ENCODE measurements around the gene MRGPRG.

MRGPRG gene

DNA sequence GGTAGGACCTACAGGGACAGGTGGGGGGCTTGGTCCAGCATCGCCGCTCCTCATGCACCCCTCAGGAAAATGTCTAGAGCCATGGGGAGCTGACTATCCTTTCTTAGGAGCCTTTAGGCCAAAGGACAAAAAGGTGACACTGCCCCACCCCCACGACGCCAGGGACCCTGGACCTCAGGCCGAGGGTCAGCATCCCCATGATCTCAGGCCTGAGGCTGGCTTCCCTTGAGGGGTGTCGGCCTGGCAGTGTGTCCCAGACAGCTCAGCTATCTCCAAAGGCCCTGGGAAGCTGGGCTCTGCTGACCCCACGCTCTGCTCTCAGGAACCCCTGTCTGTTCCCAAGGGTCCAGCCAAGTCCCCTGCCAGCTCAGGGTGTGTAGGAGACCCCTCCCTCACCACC is 16.3 kb downstream of the MRGPRG start:
- DNase-seq (ENCODE audit: insufficient read length) = no peak
- no peak for FAIRE-seq
- TF ChIP-seq POLR2A (IDR thresholded peaks at IDR 0.05; ENCODE audit: low read depth, low read length) = no peak
- no peak for TF ChIP-seq POLR2AphosphoS5 (IDR thresholded peaks at IDR 0.05; ENCODE audit: low read depth, low read length)
- TF ChIP-seq TAF1 (IDR thresholded peaks at IDR 0.05; ENCODE audit: borderline replicate concordance, low read depth, low read length) = no peak

DNA sequence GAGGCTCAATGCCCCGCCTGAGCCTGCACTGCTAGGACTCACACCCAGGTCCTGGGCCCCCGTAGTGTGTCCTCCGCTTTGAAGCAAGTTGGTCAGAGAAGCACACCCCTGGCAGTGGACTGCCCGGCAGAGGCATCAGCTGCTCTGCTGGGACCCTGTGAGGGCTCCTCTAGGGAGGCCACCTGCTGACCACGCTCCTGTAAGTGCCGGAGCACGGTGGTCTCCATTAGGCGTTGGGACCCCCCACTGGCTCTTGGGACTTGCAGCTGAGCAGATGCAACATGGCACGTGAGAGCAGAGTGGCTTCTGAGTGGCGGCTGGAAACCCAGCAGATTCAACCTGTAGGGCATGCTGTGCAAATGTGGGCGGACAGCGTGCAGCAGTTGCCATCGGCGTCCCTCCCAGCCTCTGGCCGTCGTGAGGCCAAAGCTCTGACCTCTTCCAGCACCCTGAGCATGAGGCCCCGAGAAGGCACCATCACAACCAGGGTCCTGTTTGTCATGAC is 16.9 kb downstream of the MRGPRG start:
- TF ChIP-seq POLR2A (IDR thresholded peaks at IDR 0.05; ENCODE audit: low read depth, low read length) = no peak
- no peak for TF ChIP-seq TAF1 (IDR thresholded peaks at IDR 0.05; ENCODE audit: borderline replicate concordance, low read depth, low read length)
- TF ChIP-seq POLR2AphosphoS5 (IDR thresholded peaks at IDR 0.05; ENCODE audit: low read depth, low read length) = no peak
- FAIRE-seq (no peak), DNase-seq (ENCODE audit: insufficient read length) (no peak)

DNA sequence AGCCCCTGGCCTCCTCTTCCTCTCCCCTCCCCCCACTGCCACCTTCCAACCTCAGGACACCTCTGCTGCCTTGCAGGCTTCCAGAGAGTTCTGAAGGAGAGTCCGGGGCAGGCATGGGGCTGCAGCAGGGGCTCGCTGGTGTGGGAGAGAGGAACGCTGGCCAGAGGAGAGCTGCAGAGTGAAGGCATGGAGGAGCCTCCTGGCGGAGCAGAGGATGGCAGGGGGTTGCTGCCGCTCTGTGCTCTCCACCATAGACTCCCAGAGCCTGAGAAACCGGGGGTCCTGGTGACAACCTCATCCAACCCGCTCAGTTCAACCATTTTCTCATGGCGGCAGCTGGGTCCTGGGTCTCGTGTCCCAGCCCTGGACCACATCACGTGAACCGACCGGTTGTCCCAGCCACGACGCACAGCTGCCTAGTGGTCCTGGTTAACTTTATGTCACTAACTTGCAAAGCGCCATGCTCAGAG is 17.5 kb downstream of the MRGPRG start:
- no peak for TF ChIP-seq POLR2A (IDR thresholded peaks at IDR 0.05; ENCODE audit: low read depth, low read length)
- no peak for TF ChIP-seq TAF1 (IDR thresholded peaks at IDR 0.05; ENCODE audit: borderline replicate concordance, low read depth, low read length)
- no peak for TF ChIP-seq POLR2AphosphoS5 (IDR thresholded peaks at IDR 0.05; ENCODE audit: low read depth, low read length)
- DNase-seq (ENCODE audit: insufficient read length) (no peak), FAIRE-seq (no peak)

DNA sequence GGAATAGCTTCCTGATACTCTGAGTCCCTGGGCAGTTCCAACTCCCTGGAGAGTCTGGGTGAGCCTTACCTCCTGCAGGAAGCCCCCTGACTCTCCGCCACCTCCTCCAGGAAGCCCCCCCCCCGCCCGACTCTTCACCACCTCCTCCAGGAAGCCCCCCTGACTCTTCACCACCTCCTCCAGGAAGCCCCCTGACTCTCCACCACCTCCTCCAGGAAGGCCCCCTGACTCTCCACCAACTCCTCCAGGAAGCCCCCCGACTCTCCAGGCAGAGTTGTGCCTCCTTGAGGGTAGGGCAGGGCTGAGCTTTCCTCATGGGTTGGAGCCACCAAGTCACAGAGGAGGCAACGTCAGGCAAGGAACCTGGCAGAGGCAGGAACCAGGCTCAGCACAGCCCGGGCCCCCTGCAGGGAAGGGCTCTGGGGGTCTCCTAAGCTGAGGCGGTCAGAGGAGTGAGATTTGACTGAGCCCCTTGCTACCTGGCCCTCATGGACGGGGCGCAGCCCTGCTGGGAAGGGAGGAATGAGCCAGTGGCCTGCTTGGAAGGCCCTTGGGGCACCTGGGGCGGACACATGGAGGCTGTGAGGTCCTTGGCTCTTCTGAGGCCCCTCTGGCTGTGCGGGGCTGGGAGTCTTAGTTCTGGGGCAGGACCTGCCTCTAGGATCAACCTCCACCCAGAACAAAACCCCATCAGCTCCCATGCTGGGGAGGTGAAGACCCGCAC is 18.1 kb downstream of the MRGPRG start:
- no peak for FAIRE-seq
- DNase-seq (ENCODE audit: insufficient read length) = no peak
- TF ChIP-seq POLR2AphosphoS5 (IDR thresholded peaks at IDR 0.05; ENCODE audit: low read depth, low read length) (no peak), TAF1 (IDR thresholded peaks at IDR 0.05; ENCODE audit: borderline replicate concordance, low read depth, low read length) (no peak), POLR2A (IDR thresholded peaks at IDR 0.05; ENCODE audit: low read depth, low read length) (no peak)

DNA sequence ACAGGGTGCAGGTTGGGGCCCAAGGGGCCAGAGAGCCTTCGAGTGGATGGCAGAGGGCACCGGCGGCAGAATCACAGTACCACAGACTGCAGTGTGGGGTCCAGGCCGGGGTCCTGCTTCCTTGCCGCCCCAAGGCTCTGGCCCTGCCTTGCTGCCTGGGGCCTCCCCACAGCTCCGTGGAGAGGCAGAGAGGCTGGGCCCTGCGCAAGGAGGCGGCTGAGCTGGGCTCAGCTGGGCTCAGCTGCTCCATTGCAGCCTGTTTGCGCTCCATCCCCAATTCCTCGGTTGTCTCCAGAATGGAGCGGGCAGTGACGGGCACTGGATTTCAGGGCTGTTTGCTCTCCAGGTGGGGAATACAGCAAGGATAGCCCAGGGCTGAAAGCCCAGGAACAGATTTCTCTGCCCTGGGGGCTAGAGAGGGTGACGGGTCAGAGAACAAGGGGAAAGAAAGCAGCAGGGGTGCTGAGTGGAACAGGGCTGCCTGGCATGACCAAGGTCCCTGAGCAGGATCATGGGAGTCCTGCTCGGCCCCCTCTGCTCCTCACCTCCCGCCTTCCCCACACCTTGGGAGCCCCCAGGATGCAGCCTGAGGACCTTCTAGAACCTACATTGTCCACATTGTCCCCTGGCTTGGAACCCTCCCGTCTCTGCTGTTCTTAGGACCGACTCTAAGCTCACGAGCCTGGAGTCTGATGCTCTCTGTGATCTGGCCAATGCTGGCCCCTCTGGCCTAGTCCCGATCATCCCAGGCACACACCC is 18.9 kb downstream of the MRGPRG start:
- no peak for TF ChIP-seq POLR2AphosphoS5 (IDR thresholded peaks at IDR 0.05; ENCODE audit: low read depth, low read length)
- FAIRE-seq = no peak
- DNase-seq (ENCODE audit: insufficient read length) = no peak

DNA sequence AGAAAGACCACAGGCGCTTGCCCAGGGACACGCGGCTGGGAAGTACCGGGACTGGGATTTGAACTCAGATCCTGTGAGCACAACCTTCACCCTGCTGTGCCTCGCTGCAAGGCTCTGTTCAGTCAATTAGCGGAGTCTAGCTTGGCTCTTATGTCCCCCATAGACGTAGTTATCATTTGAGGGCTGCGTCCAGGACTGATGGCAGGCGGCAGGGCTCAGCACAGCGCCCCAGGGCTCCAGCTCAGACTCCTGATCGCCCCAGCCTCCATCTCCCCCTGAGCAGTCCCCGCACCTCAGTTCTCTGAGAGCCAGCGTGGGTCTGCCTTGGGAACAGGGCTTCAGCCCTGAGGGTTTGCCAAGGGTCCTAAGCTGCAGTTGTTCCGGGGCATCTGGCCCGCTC is 19.8 kb downstream of the MRGPRG start:
- FAIRE-seq (no peak), DNase-seq (ENCODE audit: insufficient read length) (no peak)
- no peak for TF ChIP-seq TAF1 (IDR thresholded peaks at IDR 0.05; ENCODE audit: borderline replicate concordance, low read depth, low read length)
- TF ChIP-seq POLR2AphosphoS5 (IDR thresholded peaks at IDR 0.05; ENCODE audit: low read depth, low read length) = no peak
- no peak for TF ChIP-seq POLR2A (IDR thresholded peaks at IDR 0.05; ENCODE audit: low read depth, low read length)

DNA sequence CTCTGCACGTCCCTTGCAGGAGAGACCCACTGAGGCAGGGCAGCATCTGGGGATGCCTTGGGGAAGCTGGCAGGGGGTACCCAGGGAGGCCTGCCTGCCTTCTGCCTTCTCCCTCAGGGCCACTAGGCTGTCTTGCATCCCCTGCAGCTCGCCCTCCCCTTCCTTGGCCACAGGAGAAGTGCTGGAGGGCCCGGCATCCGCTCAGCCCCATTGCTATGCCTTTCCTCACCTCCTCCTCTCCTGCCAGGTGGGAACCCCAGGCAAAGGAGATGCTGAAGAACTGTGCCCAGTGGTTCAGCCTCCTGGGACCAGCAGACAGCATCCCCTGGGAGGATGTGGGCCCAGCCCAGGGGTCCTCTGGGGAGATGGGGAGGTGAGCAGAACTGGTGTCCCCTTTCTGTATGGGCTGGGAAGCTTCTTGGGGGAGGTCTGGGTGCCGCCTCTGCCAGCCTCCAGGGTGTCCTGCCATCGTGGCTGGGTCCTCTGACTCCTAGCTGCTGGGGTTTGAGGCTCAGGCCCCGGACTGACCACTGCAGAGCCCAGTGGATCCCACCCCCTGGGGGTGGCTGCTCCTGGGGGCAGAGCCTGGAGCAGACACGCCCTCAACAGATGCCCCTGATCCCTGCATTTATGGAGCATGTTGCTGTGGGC is 20.6 kb downstream of the MRGPRG start:
- no peak for TF ChIP-seq POLR2A (IDR thresholded peaks at IDR 0.05; ENCODE audit: low read depth, low read length)
- DNase-seq (ENCODE audit: insufficient read length) (no peak), FAIRE-seq (no peak)

DNA sequence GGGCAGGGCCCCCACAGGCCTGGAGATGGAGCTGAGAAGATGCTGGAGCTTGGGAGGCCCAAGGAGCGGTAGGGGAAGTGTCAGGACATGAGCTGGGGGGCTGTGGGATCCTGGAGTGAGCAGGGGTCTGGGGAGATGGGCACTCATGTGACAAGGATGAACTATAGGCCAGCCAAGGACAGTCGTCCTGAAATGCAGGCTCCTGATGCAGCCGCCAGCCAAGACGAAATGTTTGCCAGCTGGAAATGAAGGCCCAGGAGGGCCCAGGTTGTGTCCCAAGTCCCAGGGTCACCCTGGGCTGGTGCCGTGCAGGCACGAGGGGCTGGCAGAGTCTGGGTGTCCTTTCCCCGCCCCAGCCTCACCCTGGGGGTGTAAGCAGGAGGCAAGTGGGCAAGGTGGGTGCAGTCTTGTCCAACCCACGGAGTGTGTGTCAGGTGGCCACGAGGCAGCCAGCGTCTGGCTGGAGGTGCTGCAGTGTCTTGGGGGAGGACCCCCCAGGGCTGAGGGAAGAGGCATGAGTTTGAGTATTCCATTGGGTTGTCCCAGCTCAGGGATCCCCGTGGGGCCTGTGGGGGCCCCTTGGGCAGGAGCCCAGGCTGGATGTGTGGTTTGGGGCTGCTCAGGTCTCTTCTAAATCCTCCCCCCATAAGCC is 21.4 kb downstream of the MRGPRG start:
- TF ChIP-seq POLR2AphosphoS5 (IDR thresholded peaks at IDR 0.05; ENCODE audit: low read depth, low read length) (no peak), POLR2A (IDR thresholded peaks at IDR 0.05; ENCODE audit: low read depth, low read length) (no peak), TAF1 (IDR thresholded peaks at IDR 0.05; ENCODE audit: borderline replicate concordance, low read depth, low read length) (no peak)
- FAIRE-seq (no peak), DNase-seq (ENCODE audit: insufficient read length) (no peak)

DNA sequence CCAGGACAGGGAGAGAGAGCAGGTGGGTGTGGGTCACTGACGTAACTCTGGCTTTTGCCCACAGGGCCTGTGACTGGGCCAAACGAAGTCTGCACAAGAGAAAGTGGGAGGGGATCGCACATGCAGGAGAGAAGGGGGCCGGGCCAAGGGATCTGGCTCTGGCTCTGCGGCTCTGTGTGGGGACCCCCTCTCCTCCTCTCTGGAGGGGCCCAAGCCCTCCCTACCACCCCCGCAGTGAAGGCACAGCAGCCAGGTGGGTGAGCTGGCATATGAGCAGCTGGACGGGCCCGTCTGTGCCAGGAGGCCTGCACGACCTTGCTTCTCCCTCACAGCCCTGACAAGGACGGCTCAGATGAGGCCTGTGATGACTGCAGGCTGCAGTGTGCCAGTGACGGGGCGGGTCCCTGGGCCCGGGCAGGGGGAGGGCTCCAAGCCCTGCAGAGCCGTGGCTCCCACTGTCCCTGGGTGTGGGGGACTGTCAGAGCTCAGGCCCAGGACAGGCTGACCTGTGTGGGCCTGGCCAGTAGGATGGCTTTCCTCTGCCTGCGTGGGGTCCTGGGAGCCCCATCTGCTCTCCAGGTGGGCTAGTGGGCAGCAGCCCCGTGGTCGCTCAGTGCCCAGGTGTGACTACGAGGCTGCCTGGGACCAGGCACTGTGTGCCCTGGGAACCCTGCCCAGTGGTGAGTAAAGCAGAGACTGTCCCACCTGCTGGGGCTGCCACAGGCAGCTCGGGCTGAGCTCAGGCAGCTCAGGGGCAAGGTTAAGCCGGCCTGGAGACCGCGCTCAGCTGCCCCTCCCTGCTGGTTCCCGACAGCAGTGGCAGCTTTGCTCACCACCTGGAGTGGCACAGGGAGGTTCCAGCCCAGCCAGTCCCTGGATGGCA is 22.2 kb downstream of the MRGPRG start:
- DNase-seq (ENCODE audit: insufficient read length) (no peak), FAIRE-seq (no peak)
- TF ChIP-seq POLR2A (IDR thresholded peaks at IDR 0.05; ENCODE audit: low read depth, low read length) (no peak), TAF1 (IDR thresholded peaks at IDR 0.05; ENCODE audit: borderline replicate concordance, low read depth, low read length) (no peak), POLR2AphosphoS5 (IDR thresholded peaks at IDR 0.05; ENCODE audit: low read depth, low read length) (no peak)

DNA sequence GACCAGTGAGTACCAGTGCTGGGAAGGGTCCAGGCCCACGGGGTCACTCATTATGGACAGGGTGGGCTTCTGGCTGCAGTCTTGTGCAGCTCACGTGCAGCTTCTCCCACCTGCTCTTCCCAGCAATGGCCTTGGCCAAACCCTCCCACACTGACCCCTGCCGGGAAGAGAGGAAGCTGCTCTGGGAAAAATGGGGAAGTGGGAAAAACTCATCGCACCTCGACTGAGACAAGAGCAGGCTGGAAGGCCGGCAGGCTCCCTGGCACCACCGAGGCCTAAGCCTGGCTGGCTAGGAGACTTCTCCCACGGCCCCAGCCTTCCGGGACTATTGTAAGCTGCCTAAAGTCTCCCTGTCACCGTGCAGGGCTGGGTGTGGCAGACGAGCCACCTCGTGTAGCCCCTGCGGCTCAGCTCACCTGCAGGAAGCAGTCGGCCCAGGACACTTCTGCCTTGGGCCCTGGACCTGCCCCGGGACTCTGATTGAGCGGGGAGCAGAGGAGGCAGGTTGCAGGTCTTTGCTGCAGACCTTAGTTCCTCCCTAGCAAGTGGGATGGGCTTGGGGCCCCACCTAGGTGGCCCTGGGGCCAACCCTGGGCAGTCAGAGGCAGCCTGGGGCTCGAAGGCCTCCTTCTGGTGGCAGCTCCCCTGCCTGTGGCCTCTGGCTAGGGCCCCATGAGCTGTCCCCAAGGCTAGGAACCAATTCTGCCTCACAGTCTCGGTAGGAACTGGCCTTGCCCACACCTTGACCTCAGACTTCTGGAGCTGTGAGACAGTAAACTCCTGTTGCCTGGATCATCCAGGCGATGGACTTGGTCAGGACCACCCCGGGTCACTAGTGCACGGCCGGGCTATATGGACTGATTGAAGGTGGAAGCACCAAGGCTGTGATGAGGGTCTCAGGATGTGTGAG is 23.1 kb downstream of the MRGPRG start:
- no peak for DNase-seq (ENCODE audit: insufficient read length)
- TF ChIP-seq POLR2AphosphoS5 (IDR thresholded peaks at IDR 0.05; ENCODE audit: low read depth, low read length) (no peak), TAF1 (IDR thresholded peaks at IDR 0.05; ENCODE audit: borderline replicate concordance, low read depth, low read length) (no peak), POLR2A (IDR thresholded peaks at IDR 0.05; ENCODE audit: low read depth, low read length) (no peak)
- no peak for FAIRE-seq
